NCI-H1105 treated with DMSO at 0.1 percent for 48 hours (cell line): Measurements from ENCODE around the gene ZNF639.
"Not testable (repeated sequence)": the region's sequence is repeated elsewhere in the genome, so short reads cannot be mapped to it uniquely, and the experiment has no call there.

Source experiments
- DNase-seq: peaks from one replicate; lab custom pipeline; 2025; lab: John Stamatoyannopoulos, UW

ZNF639 gene

DNA sequence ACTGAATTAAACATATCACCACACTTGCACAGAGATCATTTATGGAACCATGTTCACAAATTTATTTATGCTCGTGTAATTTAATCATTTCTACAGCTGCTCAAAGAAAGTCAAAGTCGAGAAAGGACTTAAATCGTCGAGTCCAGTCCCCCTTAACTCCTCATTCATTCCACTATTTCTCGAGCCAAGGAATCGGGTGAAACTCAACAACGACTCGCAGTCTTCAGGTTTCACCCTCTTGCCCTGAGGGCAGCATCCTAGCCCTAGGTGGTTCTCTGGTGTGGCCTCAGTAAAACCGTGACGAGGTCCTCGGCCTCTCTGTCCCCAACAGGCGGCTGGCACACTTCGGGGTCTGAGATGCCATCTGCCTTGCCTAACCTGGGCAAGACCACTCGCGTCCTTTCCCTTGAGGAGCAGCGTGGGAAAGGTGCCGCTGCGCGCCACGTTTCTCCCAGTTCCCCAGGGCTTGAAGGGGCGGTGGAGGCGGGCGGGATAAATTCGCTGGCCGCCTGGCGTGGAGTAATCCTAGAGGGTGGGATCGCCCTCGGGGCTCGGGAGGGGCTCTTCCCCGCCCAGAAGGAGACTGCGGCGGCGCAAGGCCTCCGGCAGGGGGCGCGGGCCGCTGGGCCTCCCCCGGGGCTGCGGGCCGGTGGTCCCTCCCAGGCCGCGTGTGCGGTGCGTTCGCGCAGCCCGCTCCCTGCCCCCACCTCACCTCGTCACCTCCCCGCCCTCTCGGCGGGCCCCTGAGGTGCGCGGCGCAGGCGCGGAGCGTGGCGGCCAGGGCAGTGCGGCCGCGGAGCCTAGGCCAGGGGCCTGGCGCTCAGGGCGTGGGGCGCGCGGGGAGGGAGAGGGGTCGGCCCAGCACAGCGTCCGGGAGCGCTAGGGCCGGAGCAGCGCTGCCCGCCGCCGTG is at the start of gene ZNF639:
Gene ZNF639, plus strand, starts transcription at position 746 of the 911 bp plus-strand sequence. CDS start 5,263 bp downstream, outside the sequence.
- DNase-seq: peak; percentile 98

GRCh38 chr3:179274434-179274833 is 48.4 kb upstream of the ZNF639 start:
- not testable (repeated sequence) for DNase-seq

DNA sequence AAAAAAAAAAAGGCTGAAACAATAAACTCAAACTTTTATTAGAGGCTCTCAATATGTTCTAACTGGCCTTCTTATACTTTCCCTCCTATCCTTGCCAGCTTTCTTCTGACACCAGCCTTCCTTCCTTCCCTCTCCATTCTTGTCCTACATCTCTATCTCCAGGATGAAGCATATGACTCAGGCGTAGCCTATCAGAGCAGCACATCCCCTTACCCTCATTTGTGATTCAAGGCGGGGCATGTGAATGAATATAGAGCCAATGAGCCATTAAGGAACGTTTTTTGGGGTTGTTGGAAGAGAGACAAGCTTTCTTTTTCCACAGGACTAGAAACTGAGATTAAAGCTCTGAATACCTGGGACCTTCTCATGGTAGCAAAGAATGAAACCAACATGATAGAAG is 46.8 kb upstream of the ZNF639 start:
- DNase-seq: no peak

- DNase-seq: no peak
Measured at GRCh38 chr3:179276743-179277142, 46.1 kb upstream of the ZNF639 start.

GRCh38 chr3:179278151-179278550 is 44.7 kb upstream of the ZNF639 start:
- no peak for DNase-seq

DNA sequence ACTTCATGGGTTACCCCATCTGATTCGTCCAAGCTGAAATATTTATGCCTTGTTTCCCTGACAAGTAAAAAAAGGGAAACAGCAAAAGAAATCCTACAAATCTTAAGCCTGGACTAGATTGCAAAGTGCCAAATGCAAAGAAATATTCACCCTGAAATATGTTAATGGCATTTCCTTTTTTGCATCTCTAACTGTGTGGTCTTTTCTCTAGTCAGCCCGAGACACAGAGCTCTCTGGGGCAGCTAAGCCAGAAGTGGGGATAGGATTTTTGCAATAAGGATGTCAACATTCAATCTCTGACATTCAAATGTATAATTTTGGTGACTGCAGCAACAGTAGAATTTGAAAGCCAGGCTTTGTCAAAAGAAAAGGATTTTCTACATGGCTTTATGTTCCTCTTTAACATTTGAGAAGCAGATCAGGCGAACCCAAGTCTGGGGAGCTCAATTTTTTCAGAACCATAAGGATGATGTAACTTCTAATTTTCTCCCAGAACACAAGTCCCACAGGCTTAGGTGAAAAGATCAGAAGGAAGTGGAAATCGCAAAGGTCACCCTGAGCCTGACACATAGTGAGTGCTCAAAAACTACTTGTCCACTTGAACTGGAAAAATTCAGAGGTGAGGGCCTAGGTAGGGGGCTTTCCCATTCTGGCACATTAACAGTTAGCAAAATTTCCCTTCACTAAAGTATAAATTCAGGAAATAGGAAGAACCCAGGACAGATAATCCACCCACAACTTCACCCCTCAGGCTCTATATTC is 43.7 kb upstream of the ZNF639 start:
- no peak for DNase-seq

- DNase-seq: no peak
Measured at GRCh38 chr3:179279837-179280236, 43.0 kb upstream of the ZNF639 start.

- DNase-seq: no peak
Measured at GRCh38 chr3:179281825-179282224, 41.0 kb upstream of the ZNF639 start.

- DNase-seq: no peak
Measured at GRCh38 chr3:179286331-179286730, 36.5 kb upstream of the ZNF639 start.

DNA sequence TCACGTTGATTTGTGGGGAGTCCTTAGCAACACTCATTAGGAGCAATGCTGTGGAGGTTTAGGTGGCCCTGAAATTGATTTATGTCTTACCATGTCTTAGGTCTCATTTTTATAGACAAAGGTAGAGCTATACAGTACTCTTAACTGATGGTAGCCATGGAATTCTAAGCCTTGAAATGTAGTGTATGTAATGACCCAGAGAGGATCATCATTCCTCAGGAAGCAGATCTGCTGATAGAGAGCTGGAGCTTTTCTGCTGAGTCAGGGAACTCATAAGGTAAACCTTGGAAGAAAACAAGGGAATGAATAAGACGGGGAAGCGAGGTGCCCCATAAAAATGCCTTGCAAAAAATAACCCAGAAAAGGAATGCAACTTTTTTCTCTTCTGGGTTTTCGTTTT is 34.0 kb upstream of the ZNF639 start:
- no peak for DNase-seq

DNA sequence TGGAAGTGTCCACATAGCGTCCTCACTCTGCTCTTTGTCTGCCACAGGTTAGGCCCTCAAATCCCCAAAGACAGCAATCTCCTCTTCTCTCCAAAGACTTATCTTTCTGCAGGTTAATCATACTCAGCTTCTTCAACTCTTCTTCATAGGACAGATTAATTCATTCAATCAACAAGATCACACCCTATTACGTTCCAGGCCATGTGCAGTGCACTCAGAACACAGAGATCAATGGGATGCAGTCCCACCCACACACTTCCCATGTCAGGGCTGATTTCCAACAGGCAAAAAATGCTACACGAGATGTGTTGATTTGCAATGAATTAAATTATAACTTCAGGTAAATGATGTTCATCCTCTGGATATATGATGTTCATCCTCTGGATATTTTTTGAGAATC is 33.5 kb upstream of the ZNF639 start:
- DNase-seq: no peak

GRCh38 chr3:179292450-179292849 is 30.4 kb upstream of the ZNF639 start:
- no peak for DNase-seq

DNA sequence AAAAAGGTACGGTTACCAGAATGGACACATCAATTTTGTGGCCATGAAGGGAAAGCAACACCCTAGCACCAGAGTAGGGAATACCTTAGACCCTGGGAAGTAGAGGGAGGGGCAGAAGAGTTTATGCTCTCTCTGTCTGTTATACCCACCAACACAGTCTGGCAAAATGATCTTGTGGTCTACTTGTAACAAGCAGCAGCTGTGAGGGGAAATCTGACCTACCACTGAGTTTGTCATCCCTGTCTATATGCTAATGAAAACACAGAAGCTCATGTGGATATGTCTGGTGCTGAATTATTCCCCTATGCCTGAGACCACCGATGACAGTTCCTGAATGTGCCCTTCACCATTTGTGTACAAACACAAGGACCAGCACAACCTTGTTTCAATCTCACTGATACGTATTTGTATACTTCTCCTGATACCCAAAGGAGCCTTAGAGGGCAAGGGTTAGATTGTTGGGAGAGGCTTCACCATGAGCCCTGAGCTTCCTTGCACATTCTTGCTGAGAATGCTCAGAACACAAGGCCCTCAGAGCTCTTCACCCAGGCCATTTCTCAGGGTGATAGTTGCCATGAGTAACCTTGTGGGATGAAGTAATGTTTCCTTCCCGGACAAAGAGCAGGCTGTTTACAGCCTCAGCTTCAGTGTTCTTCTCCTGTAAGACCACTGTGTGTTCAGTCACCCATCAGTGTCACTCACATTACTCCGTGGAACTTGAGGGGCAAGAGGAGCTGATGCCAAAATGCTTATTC is 24.7 kb upstream of the ZNF639 start:
- DNase-seq: no peak

GRCh38 chr3:179299316-179299715 is 23.5 kb upstream of the ZNF639 start:
- DNase-seq: no peak

DNA sequence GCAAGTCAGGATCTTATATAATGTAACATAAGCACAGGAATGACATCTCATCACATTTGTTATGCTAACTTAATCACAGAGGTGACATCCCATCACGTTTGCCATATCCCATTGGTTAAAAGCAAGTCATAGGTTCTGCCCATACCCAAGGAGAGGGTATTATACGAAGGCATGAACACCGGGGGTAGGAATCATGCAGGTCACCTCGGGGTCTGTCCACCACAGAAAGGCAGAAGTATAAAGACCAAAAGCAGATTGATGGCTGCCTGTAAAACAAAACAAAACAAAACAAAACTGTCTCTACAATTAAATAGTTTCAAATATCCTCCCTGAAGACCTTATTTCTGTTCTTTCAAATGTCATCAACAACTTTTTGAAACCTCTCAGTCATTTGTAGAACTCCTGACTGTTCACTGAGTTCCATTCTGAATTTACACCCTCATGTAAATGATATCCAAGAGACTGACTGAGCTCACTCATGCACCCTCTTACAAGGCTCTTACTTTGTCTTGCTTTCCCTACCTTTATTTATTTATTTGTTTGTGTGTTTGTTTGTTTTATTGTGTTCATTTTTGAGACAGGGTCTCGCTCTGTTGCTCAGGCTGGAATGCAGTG is 22.7 kb upstream of the ZNF639 start:
- no peak for DNase-seq

- no peak for DNase-seq
Measured at GRCh38 chr3:179301645-179302044, 21.2 kb upstream of the ZNF639 start.

DNA sequence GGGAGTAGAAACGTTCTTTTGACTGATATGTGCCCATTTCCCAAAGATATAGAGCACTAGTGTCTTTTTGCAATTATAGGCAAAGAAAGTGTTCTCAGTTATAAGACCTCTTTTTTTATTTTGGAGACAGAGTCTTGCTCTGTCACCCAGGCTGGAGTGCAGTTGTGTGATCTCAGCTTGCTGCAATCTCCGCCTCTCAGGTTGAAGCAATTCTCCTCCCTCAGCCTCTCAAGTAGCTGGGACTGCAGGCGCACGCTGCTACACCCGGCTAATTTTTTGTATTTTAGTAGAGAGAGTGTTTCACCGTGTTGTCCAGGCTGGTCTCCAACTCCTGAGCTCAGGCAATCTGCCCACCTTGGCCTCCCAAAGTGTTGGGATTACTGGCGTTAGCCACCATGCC is 20.7 kb upstream of the ZNF639 start:
- no peak for DNase-seq

- DNase-seq: no peak
Measured at GRCh38 chr3:179304605-179305004, 18.2 kb upstream of the ZNF639 start.

DNA sequence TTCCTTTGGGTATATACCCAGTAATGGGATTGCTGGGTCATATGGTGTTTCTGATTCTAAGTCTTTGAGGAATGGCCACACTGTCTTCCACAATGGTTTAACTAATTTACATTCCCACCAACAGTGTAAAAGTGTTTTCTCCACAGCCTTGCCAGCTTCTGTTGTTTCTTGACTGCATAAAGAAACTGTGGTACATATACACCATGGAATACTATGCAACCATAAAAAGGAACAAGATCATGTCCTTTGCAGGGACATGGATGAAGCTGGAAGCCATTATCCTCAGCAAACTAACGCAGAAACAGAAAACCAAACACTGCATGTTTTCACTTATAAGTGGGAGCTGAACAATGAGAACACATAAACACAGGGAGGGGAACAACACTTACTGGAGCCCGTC is 15.5 kb upstream of the ZNF639 start:
- not testable (repeated sequence) for DNase-seq

DNA sequence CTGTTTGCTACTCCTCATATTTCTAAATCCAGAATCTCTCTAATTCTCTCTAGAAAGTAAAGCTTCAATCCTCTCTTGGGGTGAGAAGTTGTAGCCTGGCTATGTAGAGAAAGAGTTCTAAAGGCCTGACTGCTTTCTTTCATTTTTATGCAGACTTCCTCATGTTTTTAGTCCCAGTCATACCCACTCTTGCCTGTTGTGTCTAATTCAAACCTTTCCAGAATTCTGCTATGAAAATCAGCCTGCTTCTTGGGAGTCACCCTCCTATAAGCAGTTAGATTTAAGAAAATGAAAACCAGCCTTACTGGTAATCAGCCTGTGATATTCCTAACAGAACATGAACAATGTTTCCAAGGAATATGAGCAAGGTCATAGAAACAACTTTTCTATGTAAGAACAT is 14.8 kb upstream of the ZNF639 start:
- DNase-seq: no peak

DNA sequence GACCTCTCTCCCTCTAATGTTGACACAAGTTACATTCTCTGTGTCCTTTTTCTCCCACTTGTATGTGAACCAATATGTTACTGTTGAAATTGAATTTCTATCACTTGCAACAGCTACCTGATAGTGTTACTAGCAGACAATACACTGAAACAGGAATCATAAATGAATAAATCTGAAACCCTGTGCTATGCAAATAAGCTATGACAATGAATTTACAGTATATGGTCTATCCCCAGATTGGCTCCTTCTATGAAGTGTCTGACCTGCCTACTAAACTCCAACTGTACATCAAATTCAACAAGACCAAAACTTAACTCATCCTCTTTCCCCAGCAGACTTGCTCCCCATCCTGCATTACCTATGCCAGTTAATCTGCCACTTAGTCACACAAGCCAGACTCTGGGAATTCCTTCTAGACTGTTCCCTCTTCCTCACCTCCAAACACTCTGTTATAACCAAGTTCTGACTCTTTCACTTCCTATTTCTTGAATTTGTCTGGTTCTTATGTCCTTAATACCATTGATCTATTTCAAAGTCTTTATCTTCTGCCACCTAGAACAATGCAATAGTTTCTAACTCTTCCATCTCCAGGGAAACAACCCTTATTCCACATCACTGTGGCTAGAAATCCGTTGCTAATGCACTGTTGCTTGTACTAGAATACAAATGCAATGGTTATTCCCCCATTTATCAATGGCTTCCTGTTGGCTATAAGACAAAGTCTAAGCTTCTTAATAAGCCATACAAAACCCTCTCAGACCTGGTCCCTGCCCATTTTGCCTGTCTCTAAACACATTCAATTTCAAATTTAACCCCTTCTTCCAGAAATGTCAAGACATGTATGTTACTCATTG is 13.4 kb upstream of the ZNF639 start:
- DNase-seq: no peak
